ENCODE measurements around the gene TEX9. TPM values are rescaled to one million over a fixed set of nuclear protein-coding genes. Genes with fewer than 3 reads are reported as not detected.

TEX9 gene
- total and polyA plus RNA-seq, 2 of the 4 experiments (the other 2 are of a cell fraction), result 0.63 to 1.4 TPM

- intact Hi-C loops (cut with micrococcal nuclease) (no loop called here), in situ Hi-C loops (cut with MboI; ENCODE audit: low sequenced_read_pairs) (no loop called here), dilution Hi-C loops (cut with HindIII; ENCODE audit: low sequenced_read_pairs, unreplicated experiment) (no loop called here)
- Histone ChIP-seq H4K8ac (ENCODE audit: low read depth in 2 of 2, low read length in 2 of 2) (no peak overlapping the region), H2AK5ac (ENCODE audit: low read depth, low read length) (no peak overlapping the region), H3K9me3 (ENCODE audit: control insufficient read depth, insufficient read depth, low read length) (no peaks in the 10 kb centered on the region), H4K91ac (ENCODE audit: insufficient read depth, low read depth, low read length) (no peak overlapping the region), H4K20me1 (ENCODE audit: insufficient read depth, low read length) (no peaks in the 10 kb centered on the region), H3K18ac (ENCODE audit: low read depth, low read length) (no peak overlapping the region), H3K4me1 (ENCODE audit: control insufficient read depth, insufficient read depth, low read length) (no peaks in the 10 kb centered on the region), H2AK9ac (replicated peaks; ENCODE audit: low read depth, low read length, poor library complexity) (no peak overlapping the region), H3K4me3 (ENCODE audit: insufficient read depth, low read depth, low read length) (no peak overlapping the region), H2BK20ac (ENCODE audit: low read depth, low read length) (no peak overlapping the region), H3K9me1 (ENCODE audit: insufficient read depth, low read length) (no peaks in the 10 kb centered on the region), H3K27me3 (ENCODE audit: control insufficient read depth, insufficient read depth, low read length) (no peaks in the 10 kb centered on the region), H2AFZ (replicated peaks; ENCODE audit: low read length, poor library complexity) (no peak overlapping the region), H4K5ac (ENCODE audit: low read depth, low read length) (no peak overlapping the region), H3K4ac (ENCODE audit: low read depth, low read length) (no peak overlapping the region), H3K14ac (replicated peaks; ENCODE audit: low read depth, low read length) (no peak overlapping the region), H3K79me1 (ENCODE audit: low read depth in 1 of 2, low read length in 2 of 2) (no peaks in the 10 kb centered on the region), H2BK15ac (ENCODE audit: low read depth, low read length) (no peak overlapping the region), H3K9ac (ENCODE audit: low read depth, low read length) (no peak overlapping the region), H2BK5ac (ENCODE audit: low read depth, low read length, poor library complexity, severe bottlenecking) (no peak overlapping the region), H3K4me2 (ENCODE audit: low read depth, low read length) (no peak overlapping the region), H2BK120ac (ENCODE audit: low read depth, low read length) (no peak overlapping the region), H3K23ac (ENCODE audit: low read depth, low read length) (no peak overlapping the region), H3K56ac (ENCODE audit: extremely low read depth, insufficient read depth, low read length) (no peak overlapping the region), H3K27ac (ENCODE audit: insufficient read depth, low read length) (no peak overlapping the region), H3K36me3 (ENCODE audit: control insufficient read depth, insufficient read depth, low read length) (no peaks in the 10 kb centered on the region)
- CTCF ChIA-PET, result no interaction called here
- TF ChIP-seq RAD21 (IDR thresholded peaks at IDR 0.05; ENCODE audit: low read length), result no peak
- no peak for TF ChIP-seq CHD1 (IDR thresholded peaks at IDR 0.05; ENCODE audit: low read depth, low read length)
- no peak for TF ChIP-seq SMC3 (IDR thresholded peaks at IDR 0.05; ENCODE audit: low read depth, low read length)
- no peak for TF ChIP-seq MXI1 (IDR thresholded peaks at IDR 0.05; ENCODE audit: borderline replicate concordance, low read depth, low read length)
- TF ChIP-seq CEBPB (IDR thresholded peaks at IDR 0.05; ENCODE audit: low read depth, low read length), result no peak
- TF ChIP-seq, protein P1, sequence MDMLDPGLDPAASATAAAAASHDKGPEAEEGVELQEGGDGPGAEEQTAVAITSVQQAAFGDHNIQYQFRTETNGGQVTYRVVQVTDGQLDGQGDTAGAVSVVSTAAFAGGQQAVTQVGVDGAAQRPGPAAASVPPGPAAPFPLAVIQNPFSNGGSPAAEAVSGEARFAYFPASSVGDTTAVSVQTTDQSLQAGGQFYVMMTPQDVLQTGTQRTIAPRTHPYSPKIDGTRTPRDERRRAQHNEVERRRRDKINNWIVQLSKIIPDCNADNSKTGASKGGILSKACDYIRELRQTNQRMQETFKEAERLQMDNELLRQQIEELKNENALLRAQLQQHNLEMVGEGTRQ (IDR thresholded peaks at IDR 0.05; ENCODE audit: low read depth, low read length), result no peak
- no peak for TF ChIP-seq RFX5 (IDR thresholded peaks at IDR 0.05; ENCODE audit: low read depth, low read length)
- no peak for TF ChIP-seq RCOR1 (IDR thresholded peaks at IDR 0.05; ENCODE audit: insufficient replicate concordance, low read length)
- no peak for TF ChIP-seq MAFK (IDR thresholded peaks at IDR 0.05; ENCODE audit: low read depth, low read length)
- TF ChIP-seq NFE2L2 (IDR thresholded peaks at IDR 0.05; ENCODE audit: low read depth, low read length), result no peak
- no peak for TF ChIP-seq ELK1 (IDR thresholded peaks at IDR 0.05; ENCODE audit: borderline replicate concordance, low read depth, low read length)
- BruUV-seq (replicated peaks), result no TSS peak
- no CpG with 5 or more reads among the region's 3 CpGs for WGBS, 2 experiments (ENCODE audit: extremely low coverage in 2 of 2, insufficient read length in 1 of 2)
- ATAC-seq (ENCODE audit: low read depth) (no peak), DNase-seq (no peak)
- POLR2A ChIA-PET (ENCODE audit: unreplicated experiment), result no interaction called here
Measured at GRCh38 chr15:56456229-56456628, 91.0 kb downstream of the TEX9 start.
